HG03457 (cell line): ENCODE results near the gene LTB4R2.

Experiments
- ATAC-seq: cut with Tn5 transposase; IDR thresholded peaks from one replicate; pipeline ENCODE4 v1.9.1; 2021; ENCODE audit warnings: moderate number of reproducible peaks; ENCODE audit not compliant: unreplicated experiment

LTB4R2 gene

GRCh38 chr14:24274101-24274543 is 35.8 kb upstream of the LTB4R2 start:
- ATAC-seq: peak; percentile 42

GRCh38 chr14:24277071-24277470 is 32.9 kb upstream of the LTB4R2 start:
- no peak for ATAC-seq

- ATAC-seq: no peak
These were observed 32.2 kb upstream of the LTB4R2 start for GRCh38 chr14:24277606-24278321.

- no peak for ATAC-seq
These were observed 31.5 kb upstream of the LTB4R2 start for GRCh38 chr14:24278424-24278823.

GRCh38 chr14:24279301-24280186 is 30.4 kb upstream of the LTB4R2 start:
- no peak for ATAC-seq

GRCh38 chr14:24280797-24281460 is 29.0 kb upstream of the LTB4R2 start:
- ATAC-seq: no peak

GRCh38 chr14:24281636-24282035 is 28.3 kb upstream of the LTB4R2 start:
- no peak for ATAC-seq

- no peak for ATAC-seq
These were observed 27.2 kb upstream of the LTB4R2 start for GRCh38 chr14:24282736-24283135.

GRCh38 chr14:24283796-24284460 is 26.0 kb upstream of the LTB4R2 start:
- ATAC-seq: no peak

- ATAC-seq: no peak
These were observed 25.4 kb upstream of the LTB4R2 start for GRCh38 chr14:24284501-24285035.

GRCh38 chr14:24285351-24285750 is 24.6 kb upstream of the LTB4R2 start:
- ATAC-seq: no peak

GRCh38 chr14:24286996-24287395 is 22.9 kb upstream of the LTB4R2 start:
- no peak for ATAC-seq

GRCh38 chr14:24289649-24290280 is 20.2 kb upstream of the LTB4R2 start:
- no peak for ATAC-seq

GRCh38 chr14:24290746-24291145 is 19.2 kb upstream of the LTB4R2 start:
- ATAC-seq: no peak

GRCh38 chr14:24291446-24292117 is 18.4 kb upstream of the LTB4R2 start:
- no peak for ATAC-seq

GRCh38 chr14:24292118-24292807 is 17.7 kb upstream of the LTB4R2 start:
- no peak for ATAC-seq

- no peak for ATAC-seq
These were observed 16.4 kb upstream of the LTB4R2 start for GRCh38 chr14:24293525-24293924.

GRCh38 chr14:24296341-24297157 is 13.4 kb upstream of the LTB4R2 start:
- peak; percentile 32 for ATAC-seq
